Activated T-cell treated with anti-CD3 and anti-CD28 coated beads, Interleukin-2, amount 50 U/mL, for 4 hours (primary cell): Measurements from ENCODE around the gene RPL41. TPM values are rescaled to one million over a fixed set of nuclear protein-coding genes. Genes with fewer than 3 reads are reported as not detected.
A peak's percentile ranks its signal among the peaks of the same experiment; 100 is the strongest.
"Not testable (repeated sequence)": the region's sequence is repeated elsewhere in the genome, so short reads cannot be mapped to it uniquely, and the experiment has no call there.

Experiments used
- ATAC-seq, 2 donors: fragments of 200-7000 bp; cut with Tn5 transposase; one replicate each; pipeline ENCODE4 v1.10.0; 2021
- DNase-seq: peaks from one replicate; pipeline ENCODE4 v3.0.0-alpha.2; 2020
- H3K27me3 Mint-ChIP-seq: one replicate; pipeline ENCODE4 v1.8.0; 2021; ENCODE audit warnings: low read depth, mixed read lengths
- H3K36me3 Mint-ChIP-seq: one replicate; pipeline ENCODE4 v1.8.0; 2022; ENCODE audit warnings: mixed read lengths; ENCODE audit not compliant: insufficient read depth
- H3K4me1 Mint-ChIP-seq: one replicate; pipeline ENCODE4 v1.8.0; 2021; ENCODE audit warnings: low read depth, mixed read lengths
- H3K4me3 Mint-ChIP-seq: one replicate; pipeline ENCODE4 v1.8.0; 2021; ENCODE audit warnings: mild to moderate bottlenecking, moderate library complexity, mixed read lengths
- H3K9me3 Mint-ChIP-seq: one replicate; pipeline ENCODE4 v1.8.0; 2021; ENCODE audit warnings: mixed read lengths
- total RNA-seq, 3 donors: library from RNA; stranded (reverse); gene quantifications; one replicate each; pipeline ENCODE4 v1.2.1, GENCODE V29; 2021

The RPL41 gene
- total RNA-seq, 3 donors from 2014 or later, result 3,827 to 4,080 (median 3,837) TPM

- no peaks in the 10 kb centered on the region for H3K27me3 Mint-ChIP-seq
- ATAC-seq, result no peak
- DNase-seq, result no peak
- H3K4me3 Mint-ChIP-seq, result no peak overlapping the region
- no peaks in the 10 kb centered on the region for H3K9me3 Mint-ChIP-seq
- H3K36me3 Mint-ChIP-seq, result peaks cover 49% of the 10 kb centered on the region
- H3K4me1 Mint-ChIP-seq, result peaks cover 13% of the 10 kb centered on the region
Observed at GRCh38 chr12:56114084-56114483, 2.3 kb upstream of the RPL41 start.

GRCh38 chr12:56115329-56115728 is 1.1 kb upstream of the RPL41 start:
- Mint-ChIP-seq H3K4me3 (peak overlapping the region; percentile 99), H3K4me1 (peaks cover 25% of the 10 kb centered on the region), H3K27me3 (no peaks in the 10 kb centered on the region), H3K36me3 (peaks cover 42% of the 10 kb centered on the region), H3K9me3 (no peaks in the 10 kb centered on the region)
- ATAC-seq (no peak), DNase-seq (no peak)

- H3K36me3 Mint-ChIP-seq, result peaks cover 33% of the 10 kb centered on the region
- H3K9me3 Mint-ChIP-seq, H3K27me3 Mint-ChIP-seq, ATAC-seq, DNase-seq: not testable (repeated sequence)
- peak overlapping the region; percentile 99 for H3K4me3 Mint-ChIP-seq
- peaks cover 25% of the 10 kb centered on the region for H3K4me1 Mint-ChIP-seq
Observed at GRCh38 chr12:56117082-56117706, 761 bp downstream of the RPL41 start.

- peak within 1 kb of the TSS; percentile 99 for H3K4me3 Mint-ChIP-seq
- peak; percentile 86 to 89 for ATAC-seq
- peaks cover 36% of the 10 kb centered on the region for H3K36me3 Mint-ChIP-seq
- H3K9me3 Mint-ChIP-seq, result no peaks in the 10 kb centered on the region
- DNase-seq, result peak; percentile 94
- no peaks in the 10 kb centered on the region for H3K27me3 Mint-ChIP-seq
- peaks cover 25% of the 10 kb centered on the region for H3K4me1 Mint-ChIP-seq
Observed at GRCh38 chr12:56117778-56118687, 1.6 kb downstream of the RPL41 start, which contains the start of gene ZC3H10. TSS of gene ZC3H10 (plus strand) at chr12:56118266. CDS start at chr12:56120563, 2,297 bp downstream.

- Mint-ChIP-seq H3K4me3 (peak overlapping the region; percentile 99), H3K4me1 (peaks cover 27% of the 10 kb centered on the region), H3K27me3 (no peaks in the 10 kb centered on the region), H3K9me3 (no peaks in the 10 kb centered on the region), H3K36me3 (peaks cover 28% of the 10 kb centered on the region)
- no peak for DNase-seq
- no peak for ATAC-seq
Observed at GRCh38 chr12:56118688-56119357, 2.4 kb downstream of the RPL41 start.

GRCh38 chr12:56119361-56119796 is 2.9 kb downstream of the RPL41 start:
- Mint-ChIP-seq H3K4me1 (peaks cover 32% of the 10 kb centered on the region), H3K9me3 (no peaks in the 10 kb centered on the region), H3K27me3 (no peaks in the 10 kb centered on the region), H3K4me3 (peak overlapping the region; percentile 99), H3K36me3 (peaks cover 25% of the 10 kb centered on the region)
- peak; percentile 55 for DNase-seq
- no peak for ATAC-seq

- peaks cover 25% of the 10 kb centered on the region for H3K36me3 Mint-ChIP-seq
- DNase-seq (no peak), ATAC-seq (no peak)
- no peaks in the 10 kb centered on the region for H3K9me3 Mint-ChIP-seq
- no peak overlapping the region for H3K4me3 Mint-ChIP-seq
- peaks cover 33% of the 10 kb centered on the region for H3K4me1 Mint-ChIP-seq
- H3K27me3 Mint-ChIP-seq, result no peaks in the 10 kb centered on the region
Observed at GRCh38 chr12:56120158-56120846, 3.9 kb downstream of the RPL41 start.

GRCh38 chr12:56121204-56121870 is 4.9 kb downstream of the RPL41 start:
- peaks cover 25% of the 10 kb centered on the region for H3K36me3 Mint-ChIP-seq
- no peaks in the 10 kb centered on the region for H3K27me3 Mint-ChIP-seq
- ATAC-seq (no peak), DNase-seq (no peak)
- peaks cover 34% of the 10 kb centered on the region for H3K4me1 Mint-ChIP-seq
- H3K9me3 Mint-ChIP-seq, result no peaks in the 10 kb centered on the region
- no peak overlapping the region for H3K4me3 Mint-ChIP-seq

- no peak for ATAC-seq
- no peak for DNase-seq
- Mint-ChIP-seq H3K4me3 (no peak overlapping the region), H3K9me3 (no peaks in the 10 kb centered on the region), H3K27me3 (no peaks in the 10 kb centered on the region), H3K36me3 (peaks cover 14% of the 10 kb centered on the region), H3K4me1 (peaks cover 47% of the 10 kb centered on the region)
Observed at GRCh38 chr12:56122637-56123036, 6.2 kb downstream of the RPL41 start.

GRCh38 chr12:56124133-56124532 is 7.7 kb downstream of the RPL41 start:
- Mint-ChIP-seq H3K27me3 (no peaks in the 10 kb centered on the region), H3K4me1 (peaks cover 45% of the 10 kb centered on the region), H3K4me3 (no peak overlapping the region), H3K9me3 (no peaks in the 10 kb centered on the region), H3K36me3 (peaks cover 10% of the 10 kb centered on the region)
- no peak for DNase-seq
- ATAC-seq, result no peak

- DNase-seq, result no peak
- no peak for ATAC-seq
- peak overlapping the region; percentile 22 for H3K4me3 Mint-ChIP-seq
- H3K4me1 Mint-ChIP-seq, result peaks cover 59% of the 10 kb centered on the region
- H3K27me3 Mint-ChIP-seq, result no peaks in the 10 kb centered on the region
- no peaks in the 10 kb centered on the region for H3K9me3 Mint-ChIP-seq
- H3K36me3 Mint-ChIP-seq, result peaks cover 18% of the 10 kb centered on the region
Observed at GRCh38 chr12:56126732-56127239, 10.4 kb downstream of the RPL41 start.

- Mint-ChIP-seq H3K4me3 (peak overlapping the region; percentile 95), H3K27me3 (no peaks in the 10 kb centered on the region)
Observed at GRCh38 chr12:56127485-56127887, 11.1 kb downstream of the RPL41 start.

GRCh38 chr12:56127888-56128669 is 11.6 kb downstream of the RPL41 start, which contains the start of gene ESYT1:
TSS of gene ESYT1 (plus strand) at chr12:56128267. CDS start at chr12:56128320, 53 bp downstream.
- Mint-ChIP-seq H3K36me3 (peaks cover 23% of the 10 kb centered on the region), H3K27me3 (no peaks in the 10 kb centered on the region), H3K4me1 (peaks cover 69% of the 10 kb centered on the region), H3K4me3 (peak within 1 kb of the TSS; percentile 95), H3K9me3 (no peaks in the 10 kb centered on the region)
- peak; percentile 94 for DNase-seq
- peak; percentile 95 to 96 for ATAC-seq

More at GRCh38 chr12:56127485-56127887, 11.1 kb downstream of the RPL41 start:
- Mint-ChIP-seq H3K4me1 (peaks cover 65% of the 10 kb centered on the region), H3K36me3 (peaks cover 24% of the 10 kb centered on the region), H3K9me3 (no peaks in the 10 kb centered on the region)
- ATAC-seq (no peak), DNase-seq (no peak)
